Progenitor cell of endocrine pancreas (in vitro differentiated cells): ENCODE measurements around the gene WWC1. TPM values are rescaled to one million over a fixed set of nuclear protein-coding genes. Genes with fewer than 3 reads are reported as not detected.

ENCODE experiments used
- DNase-seq: peaks from one replicate; pipeline ENCODE4 v3.0.0; 2021; ENCODE audit warnings: low spot score; ENCODE audit not compliant: unreplicated experiment
- H3K27ac Mint-ChIP-seq: 2 replicates; pipeline ENCODE4 v1.8.0; 2021; ENCODE audit warnings: mild to moderate bottlenecking, moderate library complexity, mixed read lengths
- H3K27me3 Mint-ChIP-seq: 2 replicates; pipeline ENCODE4 v1.8.0; 2021; ENCODE audit warnings: mixed read lengths
- H3K36me3 Mint-ChIP-seq: 2 replicates; pipeline ENCODE4 v1.8.0; 2022; ENCODE audit warnings: mixed read lengths; ENCODE audit not compliant: insufficient read depth
- H3K4me1 Mint-ChIP-seq: 2 replicates; pipeline ENCODE4 v1.8.0; 2021; ENCODE audit warnings: low read depth, mixed read lengths
- H3K4me3 Mint-ChIP-seq: 2 replicates; pipeline ENCODE4 v1.8.0; 2021; ENCODE audit warnings: low read depth, mild to moderate bottlenecking, moderate library complexity, mixed read lengths
- H3K9me3 Mint-ChIP-seq: 2 replicates; pipeline ENCODE4 v1.8.0; 2021; ENCODE audit warnings: low read depth, mixed read lengths
- total RNA-seq: library from RNA; stranded (reverse); gene quantifications from 2 replicates; pipeline ENCODE4 v1.2.1, GENCODE V29; 2021
- TF ChIP-seq, protein P1 (sequence below): fragments of 200-600 bp; sonication (generic); IDR thresholded peaks from one replicate; pipeline ENCODE4 v1.5.0; 2021; ENCODE audit warnings: antibody characterized with exemption, mild to moderate bottlenecking; ENCODE audit not compliant: unreplicated experiment

WWC1 gene
- total RNA-seq, 1 donor from 2014 or later, result 62.3 TPM

- Mint-ChIP-seq H3K4me3 (peak overlapping the region; percentile 76), H3K9me3 (no peaks in the 10 kb centered on the region), H3K27ac (peak overlapping the region; percentile 85), H3K36me3 (no peaks in the 10 kb centered on the region), H3K27me3 (peaks cover 25% of the 10 kb centered on the region), H3K4me1 (peaks cover 24% of the 10 kb centered on the region)
- TF ChIP-seq, protein P1, sequence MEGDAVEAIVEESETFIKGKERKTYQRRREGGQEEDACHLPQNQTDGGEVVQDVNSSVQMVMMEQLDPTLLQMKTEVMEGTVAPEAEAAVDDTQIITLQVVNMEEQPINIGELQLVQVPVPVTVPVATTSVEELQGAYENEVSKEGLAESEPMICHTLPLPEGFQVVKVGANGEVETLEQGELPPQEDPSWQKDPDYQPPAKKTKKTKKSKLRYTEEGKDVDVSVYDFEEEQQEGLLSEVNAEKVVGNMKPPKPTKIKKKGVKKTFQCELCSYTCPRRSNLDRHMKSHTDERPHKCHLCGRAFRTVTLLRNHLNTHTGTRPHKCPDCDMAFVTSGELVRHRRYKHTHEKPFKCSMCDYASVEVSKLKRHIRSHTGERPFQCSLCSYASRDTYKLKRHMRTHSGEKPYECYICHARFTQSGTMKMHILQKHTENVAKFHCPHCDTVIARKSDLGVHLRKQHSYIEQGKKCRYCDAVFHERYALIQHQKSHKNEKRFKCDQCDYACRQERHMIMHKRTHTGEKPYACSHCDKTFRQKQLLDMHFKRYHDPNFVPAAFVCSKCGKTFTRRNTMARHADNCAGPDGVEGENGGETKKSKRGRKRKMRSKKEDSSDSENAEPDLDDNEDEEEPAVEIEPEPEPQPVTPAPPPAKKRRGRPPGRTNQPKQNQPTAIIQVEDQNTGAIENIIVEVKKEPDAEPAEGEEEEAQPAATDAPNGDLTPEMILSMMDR, result peak; percentile 97
- peak; percentile 96 for DNase-seq
These were observed 22.2 kb upstream of the WWC1 start for GRCh38 chr5:168268949-168269936.

GRCh38 chr5:168269937-168270330 lies 21.5 kb upstream of the WWC1 start:
- Mint-ChIP-seq H3K27ac (peak overlapping the region; percentile 68), H3K4me3 (peak overlapping the region; percentile 76), H3K27me3 (peaks cover 26% of the 10 kb centered on the region), H3K9me3 (no peaks in the 10 kb centered on the region), H3K36me3 (no peaks in the 10 kb centered on the region), H3K4me1 (peaks cover 24% of the 10 kb centered on the region)
- TF ChIP-seq, protein P1, result no peak
- no peak for DNase-seq

GRCh38 chr5:168270476-168270875 lies 21.0 kb upstream of the WWC1 start:
- DNase-seq, result no peak
- Mint-ChIP-seq H3K4me3 (no peak overlapping the region), H3K27me3 (peaks cover 28% of the 10 kb centered on the region), H3K27ac (peak overlapping the region; percentile 68), H3K9me3 (no peaks in the 10 kb centered on the region), H3K4me1 (peaks cover 24% of the 10 kb centered on the region), H3K36me3 (no peaks in the 10 kb centered on the region)
- TF ChIP-seq, protein P1, result no peak

DNA sequence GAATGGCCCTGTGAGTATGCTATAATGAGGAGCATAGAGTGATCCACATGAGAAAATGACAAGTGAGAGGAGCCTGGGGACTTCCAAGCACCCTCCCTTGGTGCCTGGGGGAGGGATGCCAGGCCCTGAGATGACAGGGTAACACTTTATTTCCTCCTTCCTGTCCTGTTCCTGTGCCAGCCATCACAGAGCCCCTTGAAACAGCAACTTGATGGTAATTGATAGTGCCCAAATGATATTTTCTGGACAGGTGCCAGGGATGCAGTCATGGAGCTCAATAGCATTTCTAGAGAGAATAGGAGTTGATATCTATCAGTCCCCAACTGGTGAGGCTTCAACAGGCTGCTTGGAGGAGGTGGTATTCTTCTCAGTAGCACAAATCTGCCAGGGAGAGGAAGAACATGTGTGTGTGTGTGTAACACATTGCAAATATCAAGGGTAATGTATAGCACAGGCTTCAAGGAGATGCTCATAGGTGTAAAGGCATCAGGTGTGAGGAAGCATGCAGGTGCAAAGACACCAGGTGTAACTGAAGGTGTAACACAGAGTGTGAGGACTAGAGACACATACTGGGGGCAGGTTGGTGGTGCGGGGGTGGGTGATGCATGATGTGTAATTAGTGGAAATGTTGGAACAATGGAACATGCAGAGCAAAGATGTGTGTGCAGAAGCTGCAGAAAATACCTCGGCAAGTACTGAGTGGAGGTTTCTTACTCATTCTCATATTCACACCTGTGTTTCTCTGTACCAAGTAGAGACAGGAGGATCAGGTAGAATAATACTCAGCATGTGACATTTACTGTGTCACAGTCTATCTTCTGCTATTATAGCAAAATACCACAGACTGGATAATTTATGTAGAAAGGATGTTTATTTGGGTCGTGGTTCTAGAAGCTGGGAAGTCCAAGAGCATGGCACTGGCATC lies 18.1 kb upstream of the WWC1 start:
- Mint-ChIP-seq H3K4me1 (peaks cover 35% of the 10 kb centered on the region), H3K36me3 (no peaks in the 10 kb centered on the region), H3K27ac (no peak overlapping the region), H3K27me3 (peaks cover 28% of the 10 kb centered on the region), H3K4me3 (no peak overlapping the region), H3K9me3 (no peaks in the 10 kb centered on the region)
- TF ChIP-seq, protein P1, result no peak
- no peak for DNase-seq

- Mint-ChIP-seq H3K27me3 (peaks cover 21% of the 10 kb centered on the region), H3K4me3 (no peak overlapping the region), H3K27ac (no peak overlapping the region), H3K36me3 (no peaks in the 10 kb centered on the region), H3K9me3 (no peaks in the 10 kb centered on the region), H3K4me1 (peaks cover 26% of the 10 kb centered on the region)
- DNase-seq, result no peak
- TF ChIP-seq, protein P1, result no peak
These were observed 17.0 kb upstream of the WWC1 start for GRCh38 chr5:168274406-168274805.
